ENCODE data around the gene TACR2.
A peak's percentile ranks its signal among the peaks of the same experiment; 100 is the strongest.
"Not testable (repeated sequence)": the region's sequence is repeated elsewhere in the genome, so short reads cannot be mapped to it uniquely, and the experiment has no call there.

Gene TACR2

GRCh38 chr10:69450395-69450794 is 33.7 kb upstream of the TACR2 start:
- not testable (repeated sequence) for DNase-seq (ENCODE audit: low read depth in 2 of 2)

GRCh38 chr10:69449841-69450240 is 33.1 kb upstream of the TACR2 start:
- DNase-seq (ENCODE audit: low read depth in 2 of 2) = peak in 1 of 2 donors; percentile 30

GRCh38 chr10:69446650-69447151 is 30.0 kb upstream of the TACR2 start:
- no peak for DNase-seq (ENCODE audit: low read depth in 2 of 2)

- no peak for DNase-seq (ENCODE audit: low read depth in 2 of 2)
Observed at GRCh38 chr10:69446229-69446628, 29.5 kb upstream of the TACR2 start.

- DNase-seq (ENCODE audit: low read depth in 2 of 2) = no peak
Observed at GRCh38 chr10:69445041-69445440, 28.3 kb upstream of the TACR2 start.

GRCh38 chr10:69443354-69443753 is 26.6 kb upstream of the TACR2 start:
- no peak for DNase-seq (ENCODE audit: low read depth in 2 of 2)

GRCh38 chr10:69439813-69440506 is 23.2 kb upstream of the TACR2 start:
- no peak for DNase-seq (ENCODE audit: low read depth in 2 of 2)

- no peak for DNase-seq (ENCODE audit: low read depth in 2 of 2)
Observed at GRCh38 chr10:69439350-69439739, 22.6 kb upstream of the TACR2 start.

GRCh38 chr10:69438536-69439349 is 22.0 kb upstream of the TACR2 start:
- no peak for DNase-seq (ENCODE audit: low read depth in 2 of 2)

GRCh38 chr10:69437321-69438259 is 20.9 kb upstream of the TACR2 start:
- no peak for DNase-seq (ENCODE audit: low read depth in 2 of 2)

- no peak for DNase-seq (ENCODE audit: low read depth in 2 of 2)
Observed at GRCh38 chr10:69435966-69436520, 19.3 kb upstream of the TACR2 start.

GRCh38 chr10:69434926-69435325 is 18.2 kb upstream of the TACR2 start:
- no peak for DNase-seq (ENCODE audit: low read depth in 2 of 2)

- no peak for DNase-seq (ENCODE audit: low read depth in 2 of 2)
Observed at GRCh38 chr10:69434169-69434568, 17.5 kb upstream of the TACR2 start.

GRCh38 chr10:69428165-69428564 is 11.4 kb upstream of the TACR2 start:
- DNase-seq (ENCODE audit: low read depth in 2 of 2) = no peak

GRCh38 chr10:69426376-69426727 is 9.6 kb upstream of the TACR2 start:
- DNase-seq (ENCODE audit: low read depth in 2 of 2) = no peak

GRCh38 chr10:69425511-69426298 is 9.0 kb upstream of the TACR2 start:
- no peak for DNase-seq (ENCODE audit: low read depth in 2 of 2)

GRCh38 chr10:69425041-69425440 is 8.3 kb upstream of the TACR2 start:
- DNase-seq (ENCODE audit: low read depth in 2 of 2) = no peak

- no peak for DNase-seq (ENCODE audit: low read depth in 2 of 2)
Observed at GRCh38 chr10:69422676-69423075, 6.0 kb upstream of the TACR2 start.

GRCh38 chr10:69421611-69422308 is 5.0 kb upstream of the TACR2 start:
- DNase-seq (ENCODE audit: low read depth in 2 of 2) = no peak

GRCh38 chr10:69419744-69420126 is 3.0 kb upstream of the TACR2 start:
- no peak for DNase-seq (ENCODE audit: low read depth in 2 of 2)

All from stimulated activated CD8-positive, alpha-beta memory T cell treated with anti-CD3 and anti-CD28 coated beads, Interleukin-2, amount 100 ng/mL, for 48 hours (primary cell).